ENCODE data around the gene URI1. TPM values are rescaled to one million over a fixed set of nuclear protein-coding genes. Genes with fewer than 3 reads are reported as not detected.

The URI1 gene
- total RNA-seq, 4 donors from 2014 or later = 84.8 to 91.2 (median 86.3) TPM

GRCh38 chr19:29988351-29988750 lies 46.3 kb downstream of the URI1 start:
- TF ChIP-seq CTCF (IDR thresholded peaks at IDR 0.05) (no peak), POLR2A (IDR thresholded peaks at IDR 0.05) (no peak)
- 91 to 95% methylated on average over 9 of the region's 9 CpGs for WGBS, 2 donors
- intact Hi-C loops (cut with DNase I) = no loop called here
- no peaks in the 10 kb centered on the region for H3K36me3 ChIP-seq
- no peak for DNase-seq
- no peaks in the 10 kb centered on the region for H3K9me3 ChIP-seq
- H3K4me1 ChIP-seq = peaks cover 0 to 11% of the 10 kb centered on the region in 2 donors
- no peak overlapping the region for H3K4me3 ChIP-seq (replicated peaks in 1 of 3)
- no peaks in the 10 kb centered on the region for H3K27me3 ChIP-seq
- no peak overlapping the region for H3K27ac ChIP-seq

GRCh38 chr19:29992233-29992867 lies 50.3 kb downstream of the URI1 start:
- H3K36me3 ChIP-seq = no peaks in the 10 kb centered on the region

GRCh38 chr19:29999490-29999889 lies 57.5 kb downstream of the URI1 start:
- WGBS, 2 donors = 87 to 94% methylated on average over 3 of the region's 3 CpGs
- no peaks in the 10 kb centered on the region for H3K27me3 ChIP-seq
- no peaks in the 10 kb centered on the region for H3K36me3 ChIP-seq
- no peaks in the 10 kb centered on the region for H3K9me3 ChIP-seq
- H3K4me1 ChIP-seq = no peaks in the 10 kb centered on the region
- TF ChIP-seq CTCF (IDR thresholded peaks at IDR 0.05) (no peak), POLR2A (IDR thresholded peaks at IDR 0.05) (no peak)
- no peak for DNase-seq
- H3K4me3 ChIP-seq (replicated peaks in 1 of 3) = no peak overlapping the region
- intact Hi-C loops (cut with DNase I) = no loop called here
- H3K27ac ChIP-seq = no peak overlapping the region

More at GRCh38 chr19:29992233-29992867, 50.3 kb downstream of the URI1 start:
- intact Hi-C loops (cut with DNase I) = no loop called here
- Histone ChIP-seq H3K4me1 (peaks cover 0 to 9% of the 10 kb centered on the region in 2 donors), H3K4me3 (replicated peaks in 1 of 3) (no peak overlapping the region), H3K27ac (no peak overlapping the region), H3K27me3 (no peaks in the 10 kb centered on the region), H3K9me3 (no peaks in the 10 kb centered on the region)
- 98% methylated on average over 6 of the region's 6 CpGs for WGBS, 2 donors
- DNase-seq = no peak
- TF ChIP-seq POLR2A (IDR thresholded peaks at IDR 0.05) = no peak
- no peak for TF ChIP-seq CTCF (IDR thresholded peaks at IDR 0.05)

- H3K9me3 ChIP-seq = no peaks in the 10 kb centered on the region
- no peak overlapping the region for H3K4me3 ChIP-seq (replicated peaks in 1 of 3)
- 100% methylated on average over 1 of the region's 1 CpG for WGBS, 2 donors
- no peaks in the 10 kb centered on the region for H3K36me3 ChIP-seq
- H3K27me3 ChIP-seq = no peaks in the 10 kb centered on the region
- no peaks in the 10 kb centered on the region for H3K4me1 ChIP-seq
- intact Hi-C loops (cut with DNase I) = no loop called here
- TF ChIP-seq POLR2A (IDR thresholded peaks at IDR 0.05) = no peak
- no peak for TF ChIP-seq CTCF (IDR thresholded peaks at IDR 0.05)
- no peak for DNase-seq
- no peak overlapping the region for H3K27ac ChIP-seq
Measured at GRCh38 chr19:30000862-30001261, 58.8 kb downstream of the URI1 start.

GRCh38 chr19:30001301-30001700 lies 59.3 kb downstream of the URI1 start:
- intact Hi-C loops (cut with DNase I) = no loop called here
- no peaks in the 10 kb centered on the region for H3K36me3 ChIP-seq
- no peaks in the 10 kb centered on the region for H3K9me3 ChIP-seq
- whole genome bisulfite sequencing, 2 donors = 93 to 96% methylated on average over 3 of the region's 3 CpGs
- H3K4me3 ChIP-seq (replicated peaks in 1 of 3) = no peak overlapping the region
- no peak for DNase-seq
- no peak overlapping the region for H3K27ac ChIP-seq
- H3K4me1 ChIP-seq = no peaks in the 10 kb centered on the region
- TF ChIP-seq POLR2A (IDR thresholded peaks at IDR 0.05) (no peak), CTCF (IDR thresholded peaks at IDR 0.05) (no peak)
- no peaks in the 10 kb centered on the region for H3K27me3 ChIP-seq

All from thyroid gland (tissue), 4 donors.